Raji (cell line): ENCODE results near the gene FYCO1.

Experiments
- POLR2A ChIP-seq: IDR thresholded peaks from 2 replicates; pipeline ENCODE4 v1.6.1; 2011; ENCODE audit warnings: low read depth, low read length, control low read depth; ENCODE audit not compliant: insufficient read depth

FYCO1 gene

GRCh38 chr3:45978006-45978761 lies 17.4 kb downstream of the FYCO1 start:
- TF ChIP-seq POLR2A, result no peak

- no peak for TF ChIP-seq POLR2A
Measured at GRCh38 chr3:45976191-45977091, 19.2 kb downstream of the FYCO1 start.

GRCh38 chr3:45975686-45976085 lies 19.9 kb downstream of the FYCO1 start:
- no peak for TF ChIP-seq POLR2A

- TF ChIP-seq POLR2A, result no peak
Measured at GRCh38 chr3:45974686-45975085, 20.9 kb downstream of the FYCO1 start.

GRCh38 chr3:45972534-45973402 lies 22.9 kb downstream of the FYCO1 start:
- TF ChIP-seq POLR2A, result no peak

GRCh38 chr3:45969953-45970352 lies 25.7 kb downstream of the FYCO1 start:
- TF ChIP-seq POLR2A, result no peak

- no peak for TF ChIP-seq POLR2A
Measured at GRCh38 chr3:45969116-45969515, 26.5 kb downstream of the FYCO1 start.

GRCh38 chr3:45968706-45969105 lies 26.9 kb downstream of the FYCO1 start:
- TF ChIP-seq POLR2A, result no peak

- no peak for TF ChIP-seq POLR2A
Measured at GRCh38 chr3:45968149-45968548, 27.5 kb downstream of the FYCO1 start.

GRCh38 chr3:45967724-45968123 lies 27.9 kb downstream of the FYCO1 start:
- no peak for TF ChIP-seq POLR2A

- TF ChIP-seq POLR2A, result no peak
Measured at GRCh38 chr3:45966950-45967640, 28.5 kb downstream of the FYCO1 start.

GRCh38 chr3:45966371-45966791 lies 29.2 kb downstream of the FYCO1 start:
- no peak for TF ChIP-seq POLR2A

- no peak for TF ChIP-seq POLR2A
Measured at GRCh38 chr3:45965653-45966052, 30.0 kb downstream of the FYCO1 start.

- TF ChIP-seq POLR2A, result no peak
Measured at GRCh38 chr3:45965253-45965652, 30.4 kb downstream of the FYCO1 start.
